HG03469 (cell line): ENCODE measurements around the gene ATF7IP.

ENCODE experiments used
- ATAC-seq: cut with Tn5 transposase; IDR thresholded peaks from one replicate; pipeline ENCODE4 v1.9.1; 2021; ENCODE audit warnings: mild to moderate bottlenecking, moderate library complexity, moderate number of reproducible peaks; ENCODE audit not compliant: unreplicated experiment

The ATF7IP gene

GRCh38 chr12:14410177-14410576 is 44.7 kb downstream of the ATF7IP start:
- ATAC-seq = no peak

- no peak for ATAC-seq
Observed at GRCh38 chr12:14410841-14411569, 45.5 kb downstream of the ATF7IP start.

- ATAC-seq = no peak
Observed at GRCh38 chr12:14416658-14417057, 51.2 kb downstream of the ATF7IP start.

- ATAC-seq = no peak
Observed at GRCh38 chr12:14417715-14418114, 52.2 kb downstream of the ATF7IP start.

- ATAC-seq = no peak
Observed at GRCh38 chr12:14418451-14418890, 53.0 kb downstream of the ATF7IP start.

- ATAC-seq = no peak
Observed at GRCh38 chr12:14422516-14423230, 57.2 kb downstream of the ATF7IP start.

- ATAC-seq = no peak
Observed at GRCh38 chr12:14424545-14424944, 59.1 kb downstream of the ATF7IP start.

- ATAC-seq = no peak
Observed at GRCh38 chr12:14426792-14427191, 61.3 kb downstream of the ATF7IP start.

GRCh38 chr12:14427929-14428328 is 62.4 kb downstream of the ATF7IP start:
- no peak for ATAC-seq

GRCh38 chr12:14430394-14430986 is 65.0 kb downstream of the ATF7IP start:
- ATAC-seq = no peak

- no peak for ATAC-seq
Observed at GRCh38 chr12:14431975-14432374, 66.5 kb downstream of the ATF7IP start.

GRCh38 chr12:14435627-14436026 is 70.1 kb downstream of the ATF7IP start:
- ATAC-seq = no peak

- ATAC-seq = no peak
Observed at GRCh38 chr12:14442221-14442881, 76.9 kb downstream of the ATF7IP start.

GRCh38 chr12:14443531-14443930 is 78.0 kb downstream of the ATF7IP start:
- ATAC-seq = no peak

GRCh38 chr12:14450479-14450878 is 85.0 kb downstream of the ATF7IP start:
- no peak for ATAC-seq

GRCh38 chr12:14452336-14452735 is 86.9 kb downstream of the ATF7IP start:
- no peak for ATAC-seq

- ATAC-seq = no peak
Observed at GRCh38 chr12:14452865-14453264, 87.4 kb downstream of the ATF7IP start.

- peak; percentile 70 for ATAC-seq
Observed at GRCh38 chr12:14454098-14454907, 88.8 kb downstream of the ATF7IP start.

GRCh38 chr12:14460212-14460841 is 94.8 kb downstream of the ATF7IP start:
- no peak for ATAC-seq

GRCh38 chr12:14471497-14471896 is 106.0 kb downstream of the ATF7IP start:
- ATAC-seq = no peak
